DMS79 treated with DMSO at 0.1 percent for 48 hours (cell line): ENCODE results near the gene NPEPPS.
"Not testable (repeated sequence)": the region's sequence is repeated elsewhere in the genome, so short reads cannot be mapped to it uniquely, and the experiment has no call there.

Experiments used
- DNase-seq: peaks from one replicate; lab custom pipeline; 2025; lab: John Stamatoyannopoulos, UW

The NPEPPS gene, protein sequence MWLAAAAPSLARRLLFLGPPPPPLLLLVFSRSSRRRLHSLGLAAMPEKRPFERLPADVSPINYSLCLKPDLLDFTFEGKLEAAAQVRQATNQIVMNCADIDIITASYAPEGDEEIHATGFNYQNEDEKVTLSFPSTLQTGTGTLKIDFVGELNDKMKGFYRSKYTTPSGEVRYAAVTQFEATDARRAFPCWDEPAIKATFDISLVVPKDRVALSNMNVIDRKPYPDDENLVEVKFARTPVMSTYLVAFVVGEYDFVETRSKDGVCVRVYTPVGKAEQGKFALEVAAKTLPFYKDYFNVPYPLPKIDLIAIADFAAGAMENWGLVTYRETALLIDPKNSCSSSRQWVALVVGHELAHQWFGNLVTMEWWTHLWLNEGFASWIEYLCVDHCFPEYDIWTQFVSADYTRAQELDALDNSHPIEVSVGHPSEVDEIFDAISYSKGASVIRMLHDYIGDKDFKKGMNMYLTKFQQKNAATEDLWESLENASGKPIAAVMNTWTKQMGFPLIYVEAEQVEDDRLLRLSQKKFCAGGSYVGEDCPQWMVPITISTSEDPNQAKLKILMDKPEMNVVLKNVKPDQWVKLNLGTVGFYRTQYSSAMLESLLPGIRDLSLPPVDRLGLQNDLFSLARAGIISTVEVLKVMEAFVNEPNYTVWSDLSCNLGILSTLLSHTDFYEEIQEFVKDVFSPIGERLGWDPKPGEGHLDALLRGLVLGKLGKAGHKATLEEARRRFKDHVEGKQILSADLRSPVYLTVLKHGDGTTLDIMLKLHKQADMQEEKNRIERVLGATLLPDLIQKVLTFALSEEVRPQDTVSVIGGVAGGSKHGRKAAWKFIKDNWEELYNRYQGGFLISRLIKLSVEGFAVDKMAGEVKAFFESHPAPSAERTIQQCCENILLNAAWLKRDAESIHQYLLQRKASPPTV

DNA sequence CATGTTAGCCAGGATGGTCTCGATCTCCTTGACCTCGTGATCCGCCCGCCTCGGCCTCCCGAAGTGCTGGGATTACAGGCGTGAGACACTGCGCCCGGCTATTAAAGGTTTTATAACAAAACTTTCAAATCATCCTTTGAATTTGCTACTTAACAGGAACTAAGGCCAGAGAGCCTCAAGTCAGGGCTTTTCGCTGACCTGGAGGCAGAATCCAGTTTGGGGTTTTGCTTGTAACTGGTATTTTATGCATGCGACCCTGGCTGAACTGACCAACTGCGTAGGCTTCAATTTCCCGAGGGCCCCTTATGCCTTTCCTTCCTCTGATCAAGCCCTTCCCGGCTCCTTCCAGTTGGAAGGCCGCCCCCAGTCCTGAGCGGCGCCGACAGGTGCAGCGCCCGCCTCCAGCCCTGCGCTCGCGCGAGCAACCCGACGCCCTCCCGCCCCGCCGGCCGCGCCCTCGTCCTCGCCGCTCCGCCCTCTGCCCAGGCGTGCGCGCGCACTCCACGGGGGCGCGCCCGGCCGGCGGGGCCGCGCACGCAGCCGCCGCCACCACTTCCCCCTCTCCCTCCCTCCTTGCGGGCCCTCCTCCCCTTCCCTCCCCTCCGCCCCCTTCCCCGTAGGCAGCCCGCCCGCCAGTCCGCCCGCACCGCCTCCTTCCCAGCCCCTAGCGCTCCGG, at the start of gene NPEPPS:
TSS of gene NPEPPS (plus strand) at position 552 of the 676 bp plus-strand sequence. CDS start 193 bp downstream, outside the sequence.
- DNase-seq: peak; percentile 63

DNA sequence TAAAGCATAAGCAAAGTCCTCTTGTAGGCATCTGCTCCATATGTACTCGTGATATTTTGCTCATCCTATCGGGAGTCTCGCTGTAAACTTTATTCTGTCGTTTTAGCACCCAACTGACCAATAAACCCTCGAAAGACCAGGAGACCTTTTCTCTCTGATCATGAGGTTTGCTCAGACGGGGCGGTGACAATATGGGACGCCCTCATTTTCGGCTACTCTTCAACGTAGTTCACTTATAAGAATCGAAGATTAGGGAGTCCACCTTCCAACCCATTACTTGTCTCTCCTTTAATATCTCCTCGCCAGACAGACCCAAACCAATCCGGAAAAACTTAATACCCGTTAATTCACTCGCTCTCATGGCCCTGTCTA, 39.1 kb upstream of the NPEPPS start:
- not testable (repeated sequence) for DNase-seq

DNA sequence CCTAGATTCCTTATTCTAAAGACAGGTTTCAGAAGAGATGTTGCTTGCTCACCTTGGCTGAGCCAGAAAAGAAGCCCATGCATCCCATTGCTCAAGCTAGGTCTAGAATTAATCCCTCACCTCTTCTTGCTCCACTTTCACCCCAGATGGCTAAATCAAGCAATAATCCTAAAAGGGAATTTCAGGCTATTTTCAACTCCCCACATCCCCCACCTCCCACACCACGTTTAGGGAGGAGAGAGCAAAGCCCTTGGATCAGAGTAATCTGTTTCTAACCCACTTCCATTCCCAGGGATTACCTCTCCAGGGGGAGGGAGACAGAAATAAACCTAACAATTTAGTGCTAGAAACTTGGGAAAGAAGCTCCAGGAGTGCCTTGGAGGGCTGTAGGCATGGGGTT, 31.8 kb upstream of the NPEPPS start:
- DNase-seq: not testable (repeated sequence)

DNA sequence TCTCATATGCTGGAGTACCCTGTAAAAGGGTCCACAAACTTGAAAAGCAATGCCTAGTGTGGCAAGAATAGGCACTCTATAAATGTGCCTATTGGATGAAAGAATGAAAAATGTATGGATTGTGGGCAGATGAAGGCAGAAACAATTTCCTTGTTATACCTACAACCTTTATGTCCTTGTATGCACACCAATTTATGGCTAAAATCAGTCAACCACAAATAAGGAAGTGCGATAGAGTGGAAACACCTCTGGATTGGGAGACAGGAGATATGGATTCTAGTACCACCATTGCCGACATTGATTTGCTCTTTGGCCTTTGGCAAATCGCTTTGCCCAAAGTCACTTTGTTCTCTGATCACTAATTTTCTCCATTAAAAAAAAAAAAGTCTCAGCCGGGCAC, 31.4 kb upstream of the NPEPPS start:
- not testable (repeated sequence) for DNase-seq

DNA sequence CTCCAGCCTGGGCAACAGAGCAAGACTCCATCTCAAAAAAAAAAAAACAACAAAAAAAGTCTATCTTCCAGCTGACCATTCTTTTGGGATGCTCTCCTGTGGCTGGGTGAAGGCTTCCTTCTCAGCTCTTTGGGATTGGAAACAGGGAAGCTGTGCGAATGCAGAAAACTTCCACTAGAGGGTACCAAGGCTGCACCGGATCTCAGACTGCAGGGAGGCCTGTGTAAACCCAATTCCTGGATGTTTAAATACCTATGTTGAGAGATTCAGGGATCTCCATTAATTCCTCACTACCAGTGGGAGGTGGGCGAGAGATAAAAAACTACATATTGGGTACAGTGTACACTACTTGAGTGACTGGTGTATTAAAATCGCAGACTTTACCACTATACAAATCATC, 30.3 kb upstream of the NPEPPS start:
- peak; percentile 7 for DNase-seq

DNA sequence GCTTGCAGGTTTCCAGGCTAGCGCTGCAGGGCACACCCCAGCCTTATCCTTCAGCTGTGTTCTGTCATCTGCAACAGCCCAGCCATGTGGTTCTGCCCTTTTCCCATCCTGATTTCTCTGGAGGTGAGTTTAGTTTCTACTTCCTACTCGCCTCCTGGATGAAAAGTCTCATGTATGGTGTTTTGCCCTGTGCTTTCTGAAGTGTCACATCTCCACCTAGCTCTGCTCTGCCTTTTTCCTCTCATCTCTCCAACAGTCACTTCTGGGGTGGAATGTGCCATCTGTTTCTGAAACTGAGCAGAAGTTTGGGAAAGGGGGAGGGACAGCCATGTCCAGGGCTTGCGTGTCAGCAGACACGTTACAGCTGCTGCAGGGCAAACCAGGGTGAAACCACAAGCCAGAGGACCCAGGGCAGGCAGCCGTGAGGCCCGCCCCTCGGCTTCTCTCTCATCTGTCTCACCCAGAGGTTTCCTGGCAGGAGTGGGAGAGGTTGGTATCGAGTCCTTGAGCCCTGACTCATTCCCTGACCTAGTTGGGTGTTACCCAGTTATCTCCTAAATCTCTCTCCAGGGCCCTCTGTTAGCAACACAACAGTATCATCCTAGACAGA, 28.7 kb upstream of the NPEPPS start:
- DNase-seq: not testable (repeated sequence)

DNA sequence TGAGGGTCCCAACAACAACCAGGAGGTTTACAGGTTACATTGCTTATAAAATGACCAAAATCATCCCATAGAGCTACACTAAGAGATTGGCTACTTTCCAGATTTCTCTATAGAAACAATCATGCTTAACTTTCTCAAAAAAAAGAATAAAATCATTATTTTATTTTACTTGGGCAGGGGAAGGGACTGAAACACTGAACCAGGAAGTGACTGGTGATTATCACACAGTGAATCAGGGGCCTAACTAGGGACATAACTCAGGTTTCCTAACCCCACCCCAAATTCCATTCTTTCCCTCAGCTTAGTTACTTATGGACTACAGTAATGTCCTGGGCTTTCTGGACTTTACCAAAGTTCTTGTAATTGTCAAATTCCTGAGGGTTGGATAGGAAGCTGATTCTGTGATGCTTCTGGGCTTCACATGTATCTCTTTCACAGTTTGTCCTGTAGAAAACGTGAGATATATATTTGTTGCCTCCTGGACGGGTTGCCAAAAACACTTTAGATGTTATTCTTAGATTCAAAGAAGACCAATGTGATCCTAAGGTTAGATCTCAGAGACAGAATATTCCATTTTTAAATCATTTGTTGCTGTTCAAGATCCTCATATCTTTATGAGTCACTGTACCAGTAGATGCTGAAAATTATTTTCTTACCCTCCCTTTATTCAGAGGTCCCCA, 28.0 kb upstream of the NPEPPS start:
- not testable (repeated sequence) for DNase-seq

DNA sequence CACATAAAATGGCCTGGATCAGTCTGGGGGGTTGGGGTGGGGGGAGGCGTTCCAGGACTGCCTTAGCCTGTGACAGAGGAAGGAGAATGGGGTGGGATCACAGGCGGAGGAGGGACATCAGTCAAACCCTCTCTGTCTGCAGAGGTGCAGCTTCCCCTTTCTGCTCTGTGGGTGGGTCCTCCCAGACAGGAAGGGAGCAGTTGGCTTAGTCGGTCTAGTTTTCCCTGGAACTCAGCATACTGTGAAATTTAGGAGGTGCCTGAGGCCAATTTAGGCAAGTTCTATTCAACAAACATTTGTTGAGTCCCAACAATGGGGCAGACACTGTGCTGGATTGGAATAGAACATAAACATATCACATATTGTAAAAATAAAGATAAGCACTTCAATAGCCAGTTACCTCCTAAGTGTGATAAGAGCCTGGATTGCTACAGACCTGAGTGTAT, 19.2 kb upstream of the NPEPPS start:
- not testable (repeated sequence) for DNase-seq

DNA sequence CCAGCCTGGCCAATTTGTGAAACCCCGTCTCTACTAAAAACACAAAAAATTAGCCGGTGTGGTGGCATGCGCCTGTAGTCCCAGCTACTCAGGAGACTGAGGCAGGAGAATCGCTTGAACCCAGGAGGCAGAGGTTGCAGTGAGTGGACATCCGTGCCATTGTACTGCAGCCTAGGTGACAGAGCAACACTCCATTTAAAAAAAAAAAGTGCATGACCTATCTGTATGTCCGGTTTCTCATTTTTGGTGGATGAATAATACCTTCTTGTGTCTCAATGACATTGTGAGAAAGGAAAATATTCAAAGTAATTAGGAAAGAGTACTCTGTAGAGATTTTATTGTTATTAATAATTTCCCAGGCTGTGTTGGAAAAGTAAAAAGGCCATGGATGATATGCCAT, 17.6 kb upstream of the NPEPPS start:
- not testable (repeated sequence) for DNase-seq

DNA sequence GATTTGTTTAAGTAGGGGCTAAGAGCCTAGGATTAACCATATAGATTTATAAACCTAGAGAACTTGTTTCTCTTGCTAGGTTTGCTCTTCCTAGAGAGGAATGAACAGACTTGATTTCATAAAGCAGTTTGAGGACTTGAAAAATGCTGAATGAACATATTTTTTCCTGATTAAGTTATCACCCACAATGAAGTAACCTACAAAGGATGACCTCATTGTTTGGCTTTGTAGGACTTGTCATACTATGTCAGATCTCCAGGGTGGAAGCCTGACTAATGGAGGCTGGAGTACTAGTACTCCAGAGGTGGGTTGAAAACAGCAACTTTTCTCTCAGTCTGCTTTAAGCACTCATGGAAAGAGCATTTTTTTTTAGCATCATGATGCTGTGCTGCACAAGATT, 12.0 kb upstream of the NPEPPS start:
- not testable (repeated sequence) for DNase-seq

DNA sequence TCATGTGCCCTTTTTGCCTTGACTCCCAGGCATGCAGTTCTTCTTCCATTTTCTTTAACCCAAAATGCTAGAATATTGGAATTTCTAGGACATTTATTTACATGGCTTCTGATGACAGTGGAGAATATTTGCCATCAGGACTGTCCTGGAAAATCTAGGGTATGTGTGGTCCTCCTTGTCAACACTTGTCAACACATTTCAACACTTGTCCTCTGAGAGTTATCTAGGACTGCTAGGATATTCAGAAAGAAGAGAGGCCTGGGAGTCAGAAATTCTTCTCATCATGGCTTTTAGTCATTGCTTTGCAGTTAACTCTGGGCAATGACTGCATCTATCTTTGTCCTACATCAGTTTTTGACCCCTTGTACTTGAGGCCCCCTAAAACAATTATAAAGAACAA, 11.5 kb upstream of the NPEPPS start:
- DNase-seq: not testable (repeated sequence)

DNA sequence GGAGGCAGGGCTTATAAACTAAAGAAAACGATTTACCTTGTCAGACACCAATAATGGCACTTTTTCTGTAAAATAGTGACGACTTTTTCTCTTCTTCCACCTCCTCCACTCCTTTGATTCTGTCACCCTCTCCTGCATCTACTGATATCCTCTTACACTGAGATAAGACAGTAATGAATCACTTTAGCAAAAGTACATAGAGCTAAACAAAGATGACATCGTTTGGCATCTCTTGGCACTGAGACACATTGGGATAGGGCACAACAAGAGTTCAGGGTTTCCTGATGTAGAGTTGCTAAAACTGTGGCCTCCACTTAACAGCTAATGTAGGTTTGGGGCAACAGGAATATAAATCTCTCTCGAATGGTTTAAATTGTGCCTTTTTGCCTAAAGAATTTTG, 10.6 kb upstream of the NPEPPS start:
- DNase-seq: not testable (repeated sequence)

DNA sequence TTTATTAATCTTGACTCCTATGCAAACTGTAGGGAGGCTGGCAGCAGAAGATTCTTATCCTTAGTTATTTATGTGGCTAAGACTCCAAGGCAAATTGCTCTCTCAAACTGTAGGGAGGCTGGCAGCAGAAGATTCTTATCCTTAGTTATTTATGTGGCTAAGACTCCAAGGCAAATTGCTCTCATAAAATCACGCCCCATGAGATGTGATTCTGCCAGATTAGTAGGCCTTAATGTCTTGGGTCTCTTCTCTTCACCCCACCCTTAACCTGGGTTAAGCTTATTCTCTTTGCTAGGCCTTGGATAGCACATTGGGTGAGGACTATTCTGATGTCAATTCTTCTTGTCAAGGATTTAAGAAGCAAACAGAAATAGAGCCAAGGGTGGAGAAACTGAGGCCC, 9.5 kb upstream of the NPEPPS start:
- DNase-seq: not testable (repeated sequence)

DNA sequence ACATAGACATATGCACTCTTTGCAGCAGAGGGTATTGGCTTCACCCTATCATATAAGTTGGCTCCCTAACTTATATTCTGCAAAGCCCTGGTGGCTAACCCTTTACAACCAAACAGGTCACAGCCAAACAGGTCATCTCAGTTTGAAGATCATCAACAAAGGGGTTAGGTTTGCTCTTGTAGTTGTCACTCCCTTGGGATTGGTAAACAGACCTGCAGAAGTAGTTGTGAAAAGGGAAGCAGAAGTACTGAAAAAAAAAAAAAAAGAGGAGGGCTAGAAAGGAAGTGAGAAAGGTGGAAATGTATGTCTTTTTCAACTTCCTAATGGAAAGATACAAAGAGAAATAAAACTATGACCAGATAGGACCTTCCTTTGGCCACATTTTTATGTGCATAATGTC, 8.6 kb upstream of the NPEPPS start:
- DNase-seq: not testable (repeated sequence)

DNA sequence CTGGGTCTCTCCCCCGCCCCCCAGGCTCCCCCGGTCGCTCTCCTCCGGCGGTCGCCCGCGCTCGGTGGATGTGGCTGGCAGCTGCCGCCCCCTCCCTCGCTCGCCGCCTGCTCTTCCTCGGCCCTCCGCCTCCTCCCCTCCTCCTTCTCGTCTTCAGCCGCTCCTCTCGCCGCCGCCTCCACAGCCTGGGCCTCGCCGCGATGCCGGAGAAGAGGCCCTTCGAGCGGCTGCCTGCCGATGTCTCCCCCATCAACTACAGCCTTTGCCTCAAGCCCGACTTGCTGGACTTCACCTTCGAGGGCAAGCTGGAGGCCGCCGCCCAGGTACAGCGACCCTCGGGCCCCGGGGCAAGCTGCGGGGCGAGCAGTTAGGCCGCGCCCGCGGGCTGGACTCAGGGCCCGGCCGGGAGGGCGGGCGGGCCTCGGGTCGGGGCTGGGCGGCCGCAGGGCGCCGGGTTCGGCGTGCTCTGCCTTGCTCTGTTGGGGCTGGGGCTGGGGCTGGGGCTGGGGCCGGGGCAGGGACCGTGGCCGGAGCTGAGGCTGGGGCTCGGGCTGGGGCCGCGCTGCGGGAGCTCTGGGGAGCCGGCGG, 419 bp downstream of the NPEPPS start:
- DNase-seq: not testable (repeated sequence)

DNA sequence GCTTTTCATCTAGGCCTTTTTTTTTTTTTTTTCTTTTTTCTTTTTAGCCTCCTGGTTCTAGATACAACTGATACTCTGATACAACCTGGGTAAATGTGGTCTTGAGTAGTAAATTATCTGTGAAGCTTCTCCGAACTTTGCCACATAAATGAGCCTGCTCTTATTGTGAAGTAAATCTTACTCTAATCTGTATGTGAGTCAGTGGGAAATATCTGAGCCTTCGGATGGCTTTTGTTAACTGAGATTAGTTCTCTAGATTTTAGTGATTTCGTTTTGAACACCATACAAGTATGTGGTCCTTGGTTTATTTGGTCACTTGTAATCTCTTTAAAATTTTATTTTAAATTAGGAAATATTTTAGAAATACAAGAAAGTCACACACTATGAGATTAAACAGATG, 8.2 kb downstream of the NPEPPS start:
- not testable (repeated sequence) for DNase-seq

DNA sequence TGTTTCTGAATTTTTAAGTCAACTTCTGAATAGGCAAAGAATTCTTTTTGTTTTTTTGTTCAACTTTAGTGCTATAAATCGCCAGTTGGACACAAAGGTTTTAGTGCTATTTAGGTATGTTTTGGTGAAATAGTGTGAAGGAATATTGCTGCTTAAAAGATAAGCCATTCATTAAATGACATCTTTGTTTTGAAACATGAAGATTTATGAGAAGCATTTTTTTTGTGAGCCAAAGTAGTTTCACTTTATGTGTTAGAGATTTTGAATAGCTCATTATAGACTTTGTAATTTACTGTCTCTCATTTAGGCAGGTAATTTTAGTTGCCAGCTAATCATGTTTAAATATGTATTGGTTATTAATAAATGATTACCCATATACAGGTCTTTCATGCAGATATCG, 10.8 kb downstream of the NPEPPS start:
- DNase-seq: not testable (repeated sequence)

DNA sequence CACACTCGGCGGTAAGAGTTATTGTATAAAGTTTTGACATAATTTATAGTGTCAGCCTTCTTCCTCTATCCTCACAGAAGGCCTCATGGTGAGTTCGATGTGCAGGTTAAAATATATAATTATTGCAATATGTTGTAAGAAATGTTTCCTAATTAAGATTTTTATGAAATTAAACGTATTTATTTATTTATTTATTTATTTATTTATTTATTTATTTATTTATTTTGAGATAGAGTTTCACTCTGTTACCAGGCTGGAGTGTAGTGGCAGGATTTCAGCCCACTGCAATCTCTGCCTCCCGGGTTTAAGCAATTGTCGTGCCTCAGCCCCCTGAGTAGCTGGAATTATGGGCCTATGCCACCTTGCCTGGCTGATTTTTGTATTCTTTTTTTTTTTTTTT, 13.4 kb downstream of the NPEPPS start:
- not testable (repeated sequence) for DNase-seq

DNA sequence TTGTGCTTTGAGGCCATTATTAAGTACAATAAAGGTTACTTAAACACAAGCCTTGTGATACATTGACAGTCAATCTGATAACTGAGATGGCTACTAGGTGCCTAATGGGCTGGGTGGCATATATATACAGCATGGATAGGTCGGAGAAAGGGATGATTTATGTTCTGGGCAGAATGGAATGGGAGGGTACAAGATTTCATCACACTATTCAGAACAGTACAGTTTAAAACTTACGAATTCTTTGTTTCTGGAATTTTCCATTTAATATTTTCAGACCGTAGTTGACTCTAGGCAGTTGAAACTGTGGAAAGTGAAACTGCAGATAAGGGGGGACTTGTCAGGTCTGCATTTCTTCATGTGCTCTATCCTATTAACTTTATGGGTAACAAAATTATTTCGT, 23.8 kb downstream of the NPEPPS start:
- not testable (repeated sequence) for DNase-seq

DNA sequence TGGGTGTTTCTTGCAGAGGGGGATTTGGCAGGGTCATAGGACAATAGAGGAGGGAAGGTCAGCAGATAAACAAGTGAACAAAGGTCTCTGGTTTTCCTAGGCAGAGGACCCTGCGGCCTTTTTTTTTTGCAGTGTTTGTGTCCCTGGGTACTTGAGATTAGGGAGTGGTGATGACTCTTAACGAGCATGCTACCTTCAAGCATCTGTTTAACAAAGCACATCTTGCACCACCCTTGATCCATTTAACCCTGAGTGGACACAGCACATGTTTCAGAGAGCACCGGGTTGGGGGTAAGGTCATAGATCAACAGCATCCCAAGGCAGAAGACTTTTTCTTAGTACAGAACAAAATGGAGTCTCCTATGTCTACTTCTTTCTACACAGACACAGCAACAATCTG, 25.2 kb downstream of the NPEPPS start:
- not testable (repeated sequence) for DNase-seq
